ENCODE data around the gene TGFBRAP1. TPM values are rescaled to one million over a fixed set of nuclear protein-coding genes. Genes with fewer than 3 reads are reported as not detected.

Gene TGFBRAP1
- total and polyA plus RNA-seq, 9 of the 15 experiments (the other 6 are each of a cell fraction or from before 2014, with no cell fraction given): 3.7 to 18.0 (median 11.0) TPM

DNA sequence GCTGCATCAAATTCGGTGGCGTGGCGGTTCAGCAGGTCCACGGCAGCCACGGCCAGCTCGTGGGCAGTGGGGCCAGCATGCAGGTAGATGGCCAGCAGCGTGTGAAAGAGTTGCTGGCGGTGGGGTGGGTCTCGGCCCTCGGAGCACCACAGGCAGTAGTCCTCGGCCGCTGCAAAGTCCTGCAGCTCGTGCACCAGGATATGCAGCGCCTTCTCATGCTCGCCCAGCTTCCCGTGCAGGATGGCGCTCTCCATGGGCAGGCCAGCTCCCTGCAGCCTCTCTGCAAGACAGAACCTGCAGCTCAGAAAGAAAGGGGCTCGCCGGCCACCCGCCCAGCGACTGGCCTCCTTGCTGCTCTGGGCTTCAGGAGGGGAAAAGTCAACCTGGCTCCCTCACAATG is 60.1 kb downstream of the TGFBRAP1 start:
- FAIRE-seq (no peak), DNase-seq (ENCODE audit: extremely low read depth in 1 of 4, low spot score in 3 of 4) (no peak), ATAC-seq (no peak)
- Histone ChIP-seq H3K4me1 (replicated peaks in 1 of 2; ENCODE audit: control insufficient read depth in 2 of 2, insufficient read depth in 2 of 2, low read length in 2 of 2) (no peaks in the 10 kb centered on the region), H3K36me3 (ENCODE audit: control insufficient read depth, insufficient read depth, low read length) (peaks cover 86% of the 10 kb centered on the region), H3K9ac (ENCODE audit: insufficient read depth in 1 of 2, low read depth in 2 of 2, low read length in 2 of 2) (no peak overlapping the region), H3K79me2 (ENCODE audit: control insufficient read depth, insufficient read depth, low read length) (no peaks in the 10 kb centered on the region), H4K20me1 (replicated peaks; ENCODE audit: control insufficient read depth, insufficient read depth, low read length) (no peaks in the 10 kb centered on the region), H2AFZ (ENCODE audit: low read depth, low read length) (no peak overlapping the region), H3K4me3 (no peak overlapping the region), H3K27ac (ENCODE audit: extremely low read depth, low read depth, low read length) (no peak overlapping the region), H3K9me3 (replicated peaks; ENCODE audit: control insufficient read depth, insufficient read depth, low read depth, low read length) (no peaks in the 10 kb centered on the region), H3K27me3 (ENCODE audit: control insufficient read depth in 2 of 2, insufficient read depth in 2 of 2, low read length in 2 of 2) (no peaks in the 10 kb centered on the region), H3K4me2 (ENCODE audit: insufficient read depth, low read length) (no peak overlapping the region), H3K9me1 (ENCODE audit: control insufficient read depth, insufficient read depth, low read length) (peaks cover 3% of the 10 kb centered on the region)
- CTCF ChIA-PET (ENCODE audit: low intra/inter-chr PET ratio): no interaction called here
- POLR2A ChIA-PET: no interaction called here
- in situ Hi-C loops (cut with MboI) (no loop called here), intact Hi-C loops (cut with micrococcal nuclease) (no loop called here)
- WGBS (ENCODE audit: insufficient coverage, low coverage, missing lambda C conversion rate): 96% methylated on average over 15 of the region's 21 CpGs
- no TSS peak for BruUV-seq (replicated peaks)
- TF ChIP-seq, protein P1, sequence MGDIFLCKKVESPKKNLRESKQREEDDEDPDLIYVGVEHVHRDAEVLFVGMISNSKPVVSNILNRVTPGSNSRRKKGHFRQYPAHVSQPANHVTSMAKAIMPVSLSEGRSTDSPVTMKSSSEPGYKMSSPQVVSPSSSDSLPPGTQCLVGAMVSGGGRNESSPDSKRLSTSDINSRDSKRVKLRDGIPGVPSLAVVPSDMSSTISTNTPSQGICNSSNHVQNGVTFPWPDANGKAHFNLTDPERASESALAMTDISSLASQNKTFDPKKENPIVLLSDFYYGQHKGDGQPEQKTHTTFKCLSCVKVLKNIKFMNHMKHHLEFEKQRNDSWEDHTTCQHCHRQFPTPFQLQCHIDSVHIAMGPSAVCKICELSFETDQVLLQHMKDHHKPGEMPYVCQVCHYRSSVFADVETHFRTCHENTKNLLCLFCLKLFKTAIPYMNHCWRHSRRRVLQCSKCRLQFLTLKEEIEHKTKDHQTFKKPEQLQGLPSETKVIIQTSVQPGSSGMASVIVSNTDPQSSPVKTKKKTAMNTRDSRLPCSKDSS (IDR thresholded peaks at IDR 0.05; ENCODE audit: low read depth, partially characterized antibody): no peak
- TF ChIP-seq PHB (CRISPR knock-in tag; IDR thresholded peaks at IDR 0.05): no peak
- no peak for TF ChIP-seq CSDE1 (IDR thresholded peaks at IDR 0.05)
- no peak for TF ChIP-seq NBN (IDR thresholded peaks at IDR 0.05; ENCODE audit: low read depth)
- no peak for TF ChIP-seq CREBBP (IDR thresholded peaks at IDR 0.05; ENCODE audit: low read depth, low read length)
- TF ChIP-seq, protein P2, sequence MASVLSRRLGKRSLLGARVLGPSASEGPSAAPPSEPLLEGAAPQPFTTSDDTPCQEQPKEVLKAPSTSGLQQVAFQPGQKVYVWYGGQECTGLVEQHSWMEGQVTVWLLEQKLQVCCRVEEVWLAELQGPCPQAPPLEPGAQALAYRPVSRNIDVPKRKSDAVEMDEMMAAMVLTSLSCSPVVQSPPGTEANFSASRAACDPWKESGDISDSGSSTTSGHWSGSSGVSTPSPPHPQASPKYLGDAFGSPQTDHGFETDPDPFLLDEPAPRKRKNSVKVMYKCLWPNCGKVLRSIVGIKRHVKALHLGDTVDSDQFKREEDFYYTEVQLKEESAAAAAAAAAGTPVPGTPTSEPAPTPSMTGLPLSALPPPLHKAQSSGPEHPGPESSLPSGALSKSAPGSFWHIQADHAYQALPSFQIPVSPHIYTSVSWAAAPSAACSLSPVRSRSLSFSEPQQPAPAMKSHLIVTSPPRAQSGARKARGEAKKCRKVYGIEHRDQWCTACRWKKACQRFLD (CRISPR knock-in tag; IDR thresholded peaks at IDR 0.05): no peak
- no peak for TF ChIP-seq ZNF699 (CRISPR knock-in tag; IDR thresholded peaks at IDR 0.05; ENCODE audit: insufficient replicate concordance)
- no peak for TF ChIP-seq ASH1L (IDR thresholded peaks at IDR 0.05; ENCODE audit: borderline replicate concordance, low read depth, partially characterized antibody)
- no peak for TF ChIP-seq ZNF436 (CRISPR knock-in tag; IDR thresholded peaks at IDR 0.05)
- no peak for TF ChIP-seq HNRNPUL1 (IDR thresholded peaks at IDR 0.05; ENCODE audit: low read length)
- TF ChIP-seq, protein P3, sequence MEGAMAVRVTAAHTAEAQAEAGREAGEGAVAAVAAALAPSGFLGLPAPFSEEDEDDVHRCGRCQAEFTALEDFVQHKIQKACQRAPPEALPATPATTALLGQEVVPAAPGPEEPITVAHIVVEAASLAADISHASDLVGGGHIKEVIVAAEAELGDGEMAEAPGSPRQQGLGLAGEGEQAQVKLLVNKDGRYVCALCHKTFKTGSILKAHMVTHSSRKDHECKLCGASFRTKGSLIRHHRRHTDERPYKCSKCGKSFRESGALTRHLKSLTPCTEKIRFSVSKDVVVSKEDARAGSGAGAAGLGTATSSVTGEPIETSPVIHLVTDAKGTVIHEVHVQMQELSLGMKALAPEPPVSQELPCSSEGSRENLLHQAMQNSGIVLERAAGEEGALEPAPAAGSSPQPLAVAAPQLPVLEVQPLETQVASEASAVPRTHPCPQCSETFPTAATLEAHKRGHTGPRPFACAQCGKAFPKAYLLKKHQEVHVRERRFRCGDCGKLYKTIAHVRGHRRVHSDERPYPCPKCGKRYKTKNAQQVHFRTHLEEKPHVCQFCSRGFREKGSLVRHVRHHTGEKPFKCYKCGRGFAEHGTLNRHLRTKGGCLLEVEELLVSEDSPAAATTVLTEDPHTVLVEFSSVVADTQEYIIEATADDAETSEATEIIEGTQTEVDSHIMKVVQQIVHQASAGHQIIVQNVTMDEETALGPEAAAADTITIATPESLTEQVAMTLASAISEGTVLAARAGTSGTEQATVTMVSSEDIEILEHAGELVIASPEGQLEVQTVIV (CRISPR knock-in tag; IDR thresholded peaks at IDR 0.05; ENCODE audit: borderline replicate concordance): no peak
- no peak for TF ChIP-seq ZNF445 (CRISPR knock-in tag; IDR thresholded peaks at IDR 0.05; ENCODE audit: low read depth)
- no peak for TF ChIP-seq PHTF2 (CRISPR knock-in tag; IDR thresholded peaks at IDR 0.05)
- TF ChIP-seq ZBTB8A (IDR thresholded peaks at IDR 0.05; ENCODE audit: partially characterized antibody): no peak
- no peak for TF ChIP-seq ZKSCAN3 (CRISPR knock-in tag; IDR thresholded peaks at IDR 0.05)
- TF ChIP-seq LEF1 (IDR thresholded peaks at IDR 0.05): no peak
- no peak for TF ChIP-seq HDAC8 (tag; IDR thresholded peaks at IDR 0.05)
